GM18868 (cell line): ENCODE data around the gene METAP1D.
A peak's percentile ranks its signal among the peaks of the same experiment; 100 is the strongest.
"Not testable (repeated sequence)": the region's sequence is repeated elsewhere in the genome, so short reads cannot be mapped to it uniquely, and the experiment has no call there.

Experiments
- ATAC-seq: cut with Tn5 transposase; IDR thresholded peaks from one replicate; pipeline ENCODE4 v1.9.1; 2021; ENCODE audit warnings: mild to moderate bottlenecking, moderate library complexity; ENCODE audit not compliant: unreplicated experiment

Gene METAP1D

GRCh38 chr2:172047566-172048507 lies 48.1 kb downstream of the METAP1D start:
- no peak for ATAC-seq

- ATAC-seq: no peak
Observed at GRCh38 chr2:172048508-172049503, 49.1 kb downstream of the METAP1D start.

- no peak for ATAC-seq
Observed at GRCh38 chr2:172049567-172050120, 49.9 kb downstream of the METAP1D start.

- no peak for ATAC-seq
Observed at GRCh38 chr2:172050479-172051125, 50.8 kb downstream of the METAP1D start.

- ATAC-seq: peak; percentile 82
Observed at GRCh38 chr2:172052000-172052983, 52.5 kb downstream of the METAP1D start.

GRCh38 chr2:172053486-172053885 lies 53.7 kb downstream of the METAP1D start:
- no peak for ATAC-seq

- ATAC-seq: no peak
Observed at GRCh38 chr2:172056293-172056692, 56.5 kb downstream of the METAP1D start.

- ATAC-seq: no peak
Observed at GRCh38 chr2:172058660-172059059, 58.9 kb downstream of the METAP1D start.

- not testable (repeated sequence) for ATAC-seq
Observed at GRCh38 chr2:172060118-172060517, 60.4 kb downstream of the METAP1D start.

GRCh38 chr2:172062402-172063004 lies 62.8 kb downstream of the METAP1D start:
- ATAC-seq: no peak

GRCh38 chr2:172063446-172063845 lies 63.7 kb downstream of the METAP1D start:
- ATAC-seq: no peak

- ATAC-seq: no peak
Observed at GRCh38 chr2:172065111-172065510, 65.4 kb downstream of the METAP1D start.

GRCh38 chr2:172066394-172066886 lies 66.7 kb downstream of the METAP1D start:
- ATAC-seq: no peak

- ATAC-seq: not testable (repeated sequence)
Observed at GRCh38 chr2:172067905-172068304, 68.2 kb downstream of the METAP1D start.

- ATAC-seq: no peak
Observed at GRCh38 chr2:172070936-172071335, 71.2 kb downstream of the METAP1D start.

- ATAC-seq: no peak
Observed at GRCh38 chr2:172072303-172072702, 72.5 kb downstream of the METAP1D start.

- ATAC-seq: no peak
Observed at GRCh38 chr2:172072706-172073105, 73.0 kb downstream of the METAP1D start.

- ATAC-seq: no peak
Observed at GRCh38 chr2:172073518-172073917, 73.8 kb downstream of the METAP1D start.

- no peak for ATAC-seq
Observed at GRCh38 chr2:172074254-172074653, 74.5 kb downstream of the METAP1D start.
